Caco-2 (cell line): ENCODE data around the gene RIF1. TPM values are rescaled to one million over a fixed set of nuclear protein-coding genes. Genes with fewer than 3 reads are reported as not detected.

Source experiments
- BruUV-seq: library from RNA; stranded (reverse); fragments of 400-500 nt; replicated peaks from 2 replicates; lab custom pipeline; 2021; lab: Mats Ljungman, UMichigan
- CTCF ChIA-PET: fragments of 300-600 bp; sonication (Branson Sonifier 250); formaldehyde crosslinking; loops from one replicate; lab custom pipeline; 2022; ENCODE audit warnings: antibody characterized with exemption; lab: Charles Lee
- POLR2A ChIA-PET: fragments of 300-600 bp; sonication (Branson Sonifier 250); formaldehyde crosslinking; loops from one replicate; lab custom pipeline; 2022; ENCODE audit warnings: antibody characterized with exemption; lab: Charles Lee
- DNase-seq, 2 experiments: peaks; one replicate each; pipeline versions ENCODE4 v3.0.0 to v3.0.0-alpha.2; 2020 to 2022
- H3K27me3 ChIP-seq: replicated peaks from 2 replicates; pipeline ENCODE4 v1.6.0; 2011; ENCODE audit warnings: low read length; ENCODE audit not compliant: control insufficient read depth, insufficient read depth
- H3K36me3 ChIP-seq: 2 replicates; pipeline ENCODE4 v1.5.1; 2011; ENCODE audit warnings: low read length; ENCODE audit not compliant: control insufficient read depth, insufficient read depth
- H3K4me1 ChIP-seq: fragments of 250-450 bp; sonication (Bioruptor Pico); 2 replicates; pipeline ENCODE4 v1.5.1; 2020; ENCODE audit warnings: mild to moderate bottlenecking
- H3K4me3 ChIP-seq: 2 replicates; pipeline ENCODE4 v1.5.1; 2011; ENCODE audit warnings: low read depth, mild to moderate bottlenecking, control low read depth, low read length
- H3K9me3 ChIP-seq: fragments of 250-450 bp; sonication (Bioruptor Pico); 2 replicates; pipeline ENCODE4 v1.5.1; 2020; ENCODE audit warnings: mild to moderate bottlenecking, moderate library complexity
- H3K27ac Mint-ChIP-seq: one replicate; pipeline ENCODE4 v1.8.0; 2022; ENCODE audit warnings: mixed read lengths; ENCODE audit not compliant: unreplicated experiment
- H3K27me3 Mint-ChIP-seq: one replicate; pipeline ENCODE4 v1.8.0; 2022; ENCODE audit warnings: mixed read lengths; ENCODE audit not compliant: insufficient read depth, unreplicated experiment
- H3K36me3 Mint-ChIP-seq: one replicate; pipeline ENCODE4 v1.8.0; 2022; ENCODE audit warnings: mild to moderate bottlenecking, mixed read lengths; ENCODE audit not compliant: insufficient read depth, unreplicated experiment
- H3K4me1 Mint-ChIP-seq: one replicate; pipeline ENCODE4 v1.8.0; 2022; ENCODE audit warnings: low read depth, mixed read lengths; ENCODE audit not compliant: unreplicated experiment
- H3K4me3 Mint-ChIP-seq: one replicate; pipeline ENCODE4 v1.8.0; 2022; ENCODE audit warnings: mild to moderate bottlenecking, moderate library complexity, mixed read lengths; ENCODE audit not compliant: unreplicated experiment
- H3K9me3 Mint-ChIP-seq: one replicate; pipeline ENCODE4 v1.8.0; 2022; ENCODE audit warnings: mixed read lengths; ENCODE audit not compliant: unreplicated experiment
- CTCF ChIP-seq, 2 experiments: fragments of 200-600 bp in 1 of 2; IDR thresholded peaks; 1 replicate in 1 of 2; 2 replicates in 1 of 2; pipeline versions ENCODE4 v1.5.1 to v1.8.0; 2011 to 2022; ENCODE audit warnings: antibody characterized with exemption in 1 of 2, control low read depth in 1 of 2, inconsistent platforms in 1 of 2, low read depth in 1 of 2, low read length in 1 of 2, mild to moderate bottlenecking in 1 of 2, moderate library complexity in 1 of 2; ENCODE audit not compliant: insufficient read depth in 1 of 2, severe bottlenecking in 1 of 2, unreplicated experiment in 1 of 2
- intact Hi-C: fragments of 100-400 bp; cut with micrococcal nuclease; formaldehyde crosslinking; loops from one replicate; pipeline ENCODE4 v1.10.0; 2022; ENCODE audit not compliant: unreplicated experiment
- total RNA-seq: library from RNA; stranded (reverse); gene quantifications from 2 replicates; pipeline ENCODE4 v1.2.3, GENCODE V29; 2022

RIF1 gene
- total RNA-seq, 1 experiment from 2014 or later, result 63.9 TPM

- Mint-ChIP-seq H3K9me3 (no peaks in the 10 kb centered on the region), H3K27ac (no peak overlapping the region), H3K4me1 (no peaks in the 10 kb centered on the region), H3K36me3 (peaks cover 66% of the 10 kb centered on the region), H3K27me3 (no peaks in the 10 kb centered on the region), H3K4me3 (no peak overlapping the region)
- ChIA-PET CTCF (no interaction called here), POLR2A (no interaction called here)
- intact Hi-C loops, result no loop called here
- no peaks in the 10 kb centered on the region for H3K4me1 ChIP-seq
- no peak for DNase-seq
- 0 out of 2 replicates have a peak, but pooled peaks cover 1% of the 10 kb centered on the region for H3K36me3 ChIP-seq
- no peaks in the 10 kb centered on the region for H3K9me3 ChIP-seq
- H3K4me3 ChIP-seq, result no peak overlapping the region
- TF ChIP-seq CTCF (IDR thresholded peaks at IDR 0.05; ENCODE audit: insufficient read depth in 1 of 2, low read depth in 1 of 2, low read length in 1 of 2, severe bottlenecking in 1 of 2, unreplicated experiment in 1 of 2), result no peak
- H3K27me3 ChIP-seq, result no peaks in the 10 kb centered on the region
- BruUV-seq, result no TSS peak
Observed at GRCh38 chr2:151481744-151482143, 72.0 kb downstream of the RIF1 start.

DNA sequence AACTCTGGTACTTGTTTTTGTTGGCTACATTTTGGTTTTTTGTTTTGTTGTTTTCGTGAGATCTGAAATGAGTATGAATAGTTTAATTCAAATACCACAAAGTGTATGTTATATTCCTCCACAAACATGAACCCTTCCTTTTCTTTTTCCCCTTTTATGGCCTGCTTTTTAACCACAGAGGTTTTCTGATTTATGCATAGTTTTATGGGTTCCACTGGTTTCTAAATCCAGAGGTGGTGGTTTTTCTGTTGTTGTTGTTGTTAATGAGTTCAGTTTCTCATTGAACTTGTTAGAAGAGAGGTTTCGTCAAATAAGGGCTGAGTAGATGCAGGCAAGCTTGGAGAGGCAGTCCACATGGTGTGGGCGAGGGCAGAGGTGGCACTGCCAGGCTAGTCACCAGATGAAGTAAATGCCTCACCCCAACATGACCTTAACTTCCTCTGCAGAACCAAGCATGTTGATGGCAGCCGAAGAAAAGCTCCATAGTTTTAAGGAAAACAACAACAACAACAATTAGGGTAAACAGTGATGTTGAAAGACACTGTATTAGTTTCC is 72.5 kb downstream of the RIF1 start:
- CTCF ChIA-PET, result no interaction called here
- H3K27me3 Mint-ChIP-seq, result no peaks in the 10 kb centered on the region
- H3K4me1 ChIP-seq, result no peaks in the 10 kb centered on the region
- no peaks in the 10 kb centered on the region for H3K9me3 ChIP-seq
- no peak overlapping the region for H3K4me3 Mint-ChIP-seq
- H3K4me1 Mint-ChIP-seq, result no peaks in the 10 kb centered on the region
- H3K27me3 ChIP-seq, result no peaks in the 10 kb centered on the region
- H3K36me3 ChIP-seq, result 0 out of 2 replicates have a peak, but pooled peaks cover 1% of the 10 kb centered on the region
- POLR2A ChIA-PET, result no interaction called here
- no TSS peak for BruUV-seq
- H3K4me3 ChIP-seq, result no peak overlapping the region
- no peak overlapping the region for H3K27ac Mint-ChIP-seq
- no peak for DNase-seq
- H3K36me3 Mint-ChIP-seq, result peaks cover 61% of the 10 kb centered on the region
- H3K9me3 Mint-ChIP-seq, result no peaks in the 10 kb centered on the region
- intact Hi-C loops, result no loop called here
- TF ChIP-seq CTCF (IDR thresholded peaks at IDR 0.05; ENCODE audit: insufficient read depth in 1 of 2, low read depth in 1 of 2, low read length in 1 of 2, severe bottlenecking in 1 of 2, unreplicated experiment in 1 of 2), result no peak

- H3K27ac Mint-ChIP-seq, result no peak overlapping the region
- Histone ChIP-seq H3K4me3 (no peak overlapping the region), H3K4me1 (no peaks in the 10 kb centered on the region), H3K27me3 (no peaks in the 10 kb centered on the region), H3K9me3 (no peaks in the 10 kb centered on the region), H3K36me3 (0 out of 2 replicates have a peak, but pooled peaks cover 1% of the 10 kb centered on the region)
- DNase-seq, result no peak
- intact Hi-C loops, result no loop called here
- H3K4me3 Mint-ChIP-seq, result no peak overlapping the region
- TF ChIP-seq CTCF (IDR thresholded peaks at IDR 0.05; ENCODE audit: insufficient read depth in 1 of 2, low read depth in 1 of 2, low read length in 1 of 2, severe bottlenecking in 1 of 2, unreplicated experiment in 1 of 2), result no peak
- CTCF ChIA-PET, result no interaction called here
- no TSS peak for BruUV-seq
- H3K27me3 Mint-ChIP-seq, result no peaks in the 10 kb centered on the region
- H3K36me3 Mint-ChIP-seq, result peaks cover 48% of the 10 kb centered on the region
- no peaks in the 10 kb centered on the region for H3K4me1 Mint-ChIP-seq
- POLR2A ChIA-PET, result no interaction called here
- H3K9me3 Mint-ChIP-seq, result no peaks in the 10 kb centered on the region
Observed at GRCh38 chr2:151483546-151483945, 73.8 kb downstream of the RIF1 start.
